NCI-H1092 (cell line): Measurements from ENCODE around the gene CCT6A.
A peak's percentile ranks its signal among the peaks of the same experiment; 100 is the strongest.
"Not testable (repeated sequence)": the region's sequence is repeated elsewhere in the genome, so short reads cannot be mapped to it uniquely, and the experiment has no call there.

Experiments used
- DNase-seq: peaks from one replicate; lab custom pipeline; 2025; lab: John Stamatoyannopoulos, UW

CCT6A gene

DNA sequence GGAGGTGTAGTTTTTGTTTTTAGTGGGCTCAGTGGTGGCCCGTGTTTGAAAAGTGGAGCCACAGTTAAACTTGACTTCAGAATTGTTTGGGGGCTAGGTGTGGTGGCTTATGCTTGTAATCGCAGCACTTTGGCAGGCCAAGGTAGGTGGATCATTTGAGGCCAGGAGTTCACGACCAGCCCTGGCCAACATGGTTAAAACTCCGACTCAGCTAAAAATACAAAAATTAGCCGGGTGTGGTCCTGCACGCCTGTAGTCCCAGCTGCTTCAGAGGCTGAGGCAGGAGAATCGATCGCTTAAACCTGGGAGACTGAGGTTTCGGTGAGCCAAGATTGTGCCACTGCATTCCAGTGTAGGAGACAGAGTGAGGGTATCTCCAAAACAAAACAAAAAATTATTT, 1.8 kb downstream of the CCT6A start:
- DNase-seq, result no peak

DNA sequence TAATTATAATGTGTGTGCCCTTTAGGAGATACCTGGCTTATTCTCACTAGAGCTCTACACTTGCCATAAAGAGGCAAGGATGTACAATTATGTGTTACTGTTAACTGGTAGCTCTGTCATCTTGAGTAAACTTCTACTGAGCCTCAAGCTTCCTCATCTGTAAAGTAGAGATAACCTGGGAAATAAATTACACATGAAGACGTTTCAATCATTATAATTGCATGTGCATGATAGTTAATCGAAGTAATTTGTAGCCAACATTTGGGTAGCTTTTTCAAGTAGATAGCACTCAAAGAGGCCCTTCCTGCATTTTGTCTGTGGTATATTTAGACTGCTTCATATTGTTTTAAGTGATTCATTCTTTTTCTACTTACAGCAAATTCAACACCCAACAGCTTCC, 2.4 kb downstream of the CCT6A start:
- no peak for DNase-seq

DNA sequence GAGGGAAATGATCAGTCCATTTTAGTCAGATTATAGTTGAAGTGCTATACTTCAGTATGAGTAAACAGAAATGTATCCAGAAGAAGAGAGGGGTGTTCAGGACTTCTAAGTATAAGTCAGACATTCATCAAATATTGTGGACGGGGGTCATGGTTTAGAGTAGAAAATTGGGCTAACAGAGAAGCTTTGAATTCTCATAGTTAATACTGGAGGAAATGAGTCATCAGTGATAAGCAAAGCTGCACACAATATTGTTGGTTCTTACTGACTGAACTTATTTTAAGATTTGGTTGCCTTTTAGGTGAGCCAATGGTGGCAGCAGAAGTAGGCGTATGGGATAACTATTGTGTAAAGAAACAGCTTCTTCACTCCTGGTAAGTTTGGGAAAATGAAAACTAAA, 10.8 kb downstream of the CCT6A start:
- no peak for DNase-seq

DNA sequence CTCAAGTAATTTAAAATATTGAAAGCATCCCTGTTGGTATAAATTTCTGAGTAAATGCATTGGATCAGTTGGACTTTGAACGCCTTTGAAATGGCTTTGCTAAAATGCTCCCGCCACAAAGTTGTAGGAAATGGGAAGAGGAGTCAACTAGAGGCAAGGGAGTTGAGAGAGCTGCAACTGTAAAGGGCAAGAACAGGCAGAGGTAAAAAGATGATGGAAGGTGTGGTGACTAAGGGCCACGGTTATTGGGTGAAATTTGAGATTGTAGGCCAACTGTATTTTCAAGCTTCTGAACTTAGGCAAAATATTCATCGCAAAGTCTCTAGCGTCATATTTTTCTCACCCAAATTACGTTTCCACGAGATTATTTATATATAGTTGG, 11.9 kb downstream of the CCT6A start:
- DNase-seq, result no peak

DNA sequence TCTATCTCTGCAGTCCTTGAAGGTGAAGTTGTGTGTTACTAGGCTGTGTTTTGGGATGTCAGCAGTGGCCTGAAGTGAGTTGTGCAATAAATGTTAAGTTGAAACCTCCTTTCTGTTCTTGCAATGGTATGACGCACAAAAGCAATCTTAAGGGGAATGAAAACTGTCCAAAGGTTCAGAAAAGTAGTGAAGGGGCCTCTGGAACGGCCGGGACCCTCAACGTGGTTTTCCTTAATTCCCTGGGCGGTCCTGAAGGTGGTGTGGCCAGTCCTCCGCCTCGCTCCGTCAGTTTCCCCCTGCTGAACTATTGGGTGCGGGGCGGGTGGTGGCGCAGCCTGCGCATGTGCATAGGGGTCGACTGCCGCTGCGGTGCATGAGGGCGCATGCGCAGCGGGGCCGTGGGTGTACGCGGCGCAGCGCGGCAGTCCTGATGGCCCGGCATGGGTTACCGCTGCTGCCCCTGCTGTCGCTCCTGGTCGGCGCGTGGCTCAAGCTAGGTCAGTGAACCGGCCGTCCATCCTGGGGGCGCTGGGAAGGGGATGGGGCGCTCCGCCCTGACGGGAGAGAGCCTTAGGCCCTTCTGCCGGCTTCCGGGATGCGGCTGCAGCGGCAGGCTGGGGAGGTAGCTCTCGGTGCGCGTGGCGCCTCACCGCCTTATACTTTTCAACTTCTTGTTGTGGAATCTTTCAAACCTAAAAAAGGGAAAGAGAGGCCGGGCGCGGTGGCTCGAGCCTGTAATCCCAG, 12.5 kb downstream of the CCT6A start, which contains the start of gene SUMF2:
TSS of gene SUMF2 (plus strand) at position 405 of the 744 bp plus-strand sequence. CDS start at position 431, 26 bp downstream.
- peak; percentile 92 for DNase-seq

DNA sequence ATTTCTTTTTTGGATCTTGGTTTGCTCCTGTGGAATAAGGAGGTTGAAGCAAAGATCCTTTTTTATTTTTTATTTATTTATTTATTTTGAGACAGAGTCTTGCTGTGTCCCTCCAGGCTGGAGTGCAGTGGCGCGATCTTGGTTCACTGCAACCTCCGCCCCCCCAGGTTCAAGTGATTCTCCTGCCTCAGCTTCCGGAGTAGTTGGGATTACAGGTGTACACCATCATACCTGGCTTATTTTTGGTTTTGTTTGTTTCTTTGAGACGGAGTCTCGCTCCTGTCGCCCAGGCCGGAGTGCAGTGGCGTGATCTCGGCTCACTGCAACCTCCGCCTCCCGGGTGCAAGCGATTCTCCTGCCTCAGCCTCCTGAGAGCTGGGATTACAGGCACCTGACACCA, 14.8 kb downstream of the CCT6A start:
- not testable (repeated sequence) for DNase-seq

DNA sequence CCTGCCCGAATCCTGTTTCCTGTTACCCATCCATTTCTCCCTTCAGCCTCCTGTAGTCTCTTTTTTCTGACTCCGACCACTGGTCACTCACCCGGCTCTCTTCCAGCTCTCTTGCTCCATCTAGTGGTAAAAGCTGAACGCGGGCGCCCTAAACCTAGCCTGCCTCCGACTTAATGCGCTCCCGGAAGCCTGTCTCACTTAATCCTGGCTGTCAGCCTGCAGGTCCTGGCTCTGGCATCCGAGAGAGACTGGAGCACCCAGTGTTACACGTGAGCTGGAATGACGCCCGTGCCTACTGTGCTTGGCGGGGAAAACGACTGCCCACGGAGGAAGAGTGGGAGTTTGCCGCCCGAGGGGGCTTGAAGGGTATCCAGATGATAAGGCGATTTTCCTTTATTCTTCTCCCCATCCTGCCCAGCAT, 22.8 kb downstream of the CCT6A start:
- DNase-seq, result peak; percentile 88

DNA sequence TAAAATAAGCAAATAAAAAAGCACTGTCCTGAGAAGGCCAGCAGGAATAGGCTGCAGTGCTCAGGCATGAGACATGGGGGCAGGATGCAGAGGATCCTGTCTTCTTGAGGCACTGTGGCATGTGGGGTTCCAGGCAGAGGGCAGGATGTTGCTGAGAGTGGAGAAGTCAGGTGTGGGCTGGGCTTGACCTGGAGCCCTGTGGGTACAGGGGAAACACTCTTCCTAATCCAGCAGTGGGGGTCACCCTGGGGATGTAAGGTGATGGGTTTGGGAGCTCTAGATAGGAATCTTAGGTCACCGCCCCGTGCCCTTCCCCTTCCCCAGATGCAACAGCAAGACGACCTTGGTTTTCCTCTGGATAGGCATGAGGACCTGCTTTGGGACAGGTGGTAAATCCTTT, 26.1 kb downstream of the CCT6A start:
- DNase-seq, result no peak

DNA sequence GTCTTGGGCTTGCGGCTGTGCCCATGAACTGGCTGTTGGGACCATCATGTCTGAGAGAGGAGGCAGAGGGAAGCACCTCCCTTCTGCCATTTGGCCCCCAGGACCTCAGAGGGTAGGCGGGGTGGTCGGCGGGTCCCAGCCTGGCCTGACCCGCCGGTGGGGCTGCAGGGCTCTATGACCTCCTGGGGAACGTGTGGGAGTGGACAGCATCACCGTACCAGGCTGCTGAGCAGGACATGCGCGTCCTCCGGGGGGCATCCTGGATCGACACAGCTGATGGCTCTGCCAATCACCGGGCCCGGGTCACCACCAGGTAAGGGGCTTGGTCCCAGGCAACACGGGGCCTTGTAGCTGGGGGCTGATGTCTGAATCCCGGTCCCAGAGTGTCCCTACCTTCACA, 26.6 kb downstream of the CCT6A start:
- no peak for DNase-seq

DNA sequence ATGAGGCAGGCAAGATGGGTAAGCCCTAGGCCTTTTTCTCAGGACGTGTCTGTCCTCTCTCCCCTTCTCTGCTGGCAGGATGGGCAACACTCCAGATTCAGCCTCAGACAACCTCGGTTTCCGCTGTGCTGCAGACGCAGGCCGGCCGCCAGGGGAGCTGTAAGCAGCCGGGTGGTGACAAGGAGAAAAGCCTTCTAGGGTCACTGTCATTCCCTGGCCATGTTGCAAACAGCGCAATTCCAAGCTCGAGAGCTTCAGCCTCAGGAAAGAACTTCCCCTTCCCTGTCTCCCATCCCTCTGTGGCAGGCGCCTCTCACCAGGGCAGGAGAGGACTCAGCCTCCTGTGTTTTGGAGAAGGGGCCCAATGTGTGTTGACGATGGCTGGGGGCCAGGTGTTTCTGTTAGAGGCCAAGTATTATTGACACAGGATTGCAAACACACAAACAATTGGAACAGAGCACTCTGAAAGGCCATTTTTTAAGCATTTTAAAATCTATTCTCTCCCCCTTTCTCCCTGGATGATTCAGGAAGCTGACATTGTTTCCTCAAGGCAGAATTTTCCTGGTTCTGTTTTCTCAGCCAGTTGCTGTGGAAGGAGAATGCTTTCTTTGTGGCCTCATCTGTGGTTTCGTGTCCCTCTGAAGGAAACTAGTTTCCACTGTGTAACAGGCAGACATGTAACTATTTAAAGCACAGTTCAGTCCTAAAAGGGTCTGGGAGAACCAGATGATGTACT, 28.1 kb downstream of the CCT6A start:
- peak; percentile 87 for DNase-seq

DNA sequence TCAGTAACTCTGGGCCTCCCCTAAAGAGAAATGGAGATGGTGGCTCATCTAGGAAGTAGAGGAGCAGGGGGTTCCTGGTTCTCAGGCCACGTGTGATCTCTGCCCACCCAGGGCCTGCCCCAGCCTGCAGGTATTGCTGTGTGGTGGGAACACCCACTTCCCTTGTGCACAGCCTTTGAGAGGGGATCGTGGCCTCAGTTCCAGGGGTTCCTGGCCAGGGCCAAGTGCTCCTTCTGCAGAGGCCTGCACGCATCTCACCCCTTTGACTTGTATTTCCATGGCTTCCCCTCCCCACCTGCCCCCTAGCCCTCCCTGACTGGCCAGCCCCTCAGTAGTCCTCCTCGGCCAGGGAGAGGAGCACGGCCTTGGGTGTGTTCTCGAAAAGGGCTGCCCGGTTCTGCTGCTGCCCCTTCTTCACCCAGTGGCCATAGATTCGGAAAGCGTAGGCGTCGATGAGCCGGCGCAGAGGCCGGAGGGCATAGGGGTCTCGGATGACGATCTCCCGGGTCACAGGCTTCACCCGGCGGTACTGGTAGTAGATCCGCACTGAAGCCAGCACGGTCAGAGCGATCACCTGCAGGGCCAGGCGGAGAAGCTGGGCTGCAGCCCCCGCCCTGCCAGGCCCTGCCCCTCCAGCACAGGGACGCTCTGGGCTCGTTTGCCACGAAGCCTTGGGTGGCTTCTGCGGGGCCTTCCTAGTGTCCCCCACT, 29.3 kb downstream of the CCT6A start:
- DNase-seq, result not testable (repeated sequence)

DNA sequence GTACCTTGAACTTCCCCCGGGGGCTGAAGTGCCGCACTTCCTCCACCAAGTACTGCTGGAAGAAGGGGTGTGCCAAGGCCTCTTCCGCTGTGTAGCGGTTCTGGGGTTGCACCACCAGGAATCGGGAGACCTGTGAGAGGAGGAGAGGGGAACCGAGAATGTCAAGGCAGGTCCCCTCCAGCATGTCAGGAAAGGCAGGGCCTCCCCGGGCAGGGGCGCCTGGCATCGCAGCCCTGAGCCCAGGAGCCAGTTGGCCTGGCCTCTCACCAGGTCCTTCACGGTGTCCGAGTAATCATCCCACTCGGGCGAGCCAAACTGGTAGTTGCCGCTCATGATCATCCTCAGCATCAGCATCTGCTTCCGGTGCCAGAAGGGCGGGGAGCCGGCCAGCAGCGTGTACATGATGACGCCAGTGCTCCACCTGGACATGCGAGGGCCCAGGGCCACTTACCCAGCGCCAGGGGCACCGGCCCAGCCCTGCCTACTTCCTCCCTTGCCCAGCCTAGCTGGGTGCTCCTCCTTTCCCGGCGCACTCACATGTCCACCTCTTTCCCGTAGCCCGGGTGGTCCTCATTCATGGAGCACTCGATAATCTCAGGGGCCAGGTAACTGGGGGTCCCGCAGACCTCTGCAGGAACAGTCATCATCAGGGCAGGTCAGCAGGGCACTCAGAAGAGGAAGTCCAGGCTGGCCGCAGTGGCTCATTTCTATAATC, 30.2 kb downstream of the CCT6A start:
- DNase-seq, result no peak

DNA sequence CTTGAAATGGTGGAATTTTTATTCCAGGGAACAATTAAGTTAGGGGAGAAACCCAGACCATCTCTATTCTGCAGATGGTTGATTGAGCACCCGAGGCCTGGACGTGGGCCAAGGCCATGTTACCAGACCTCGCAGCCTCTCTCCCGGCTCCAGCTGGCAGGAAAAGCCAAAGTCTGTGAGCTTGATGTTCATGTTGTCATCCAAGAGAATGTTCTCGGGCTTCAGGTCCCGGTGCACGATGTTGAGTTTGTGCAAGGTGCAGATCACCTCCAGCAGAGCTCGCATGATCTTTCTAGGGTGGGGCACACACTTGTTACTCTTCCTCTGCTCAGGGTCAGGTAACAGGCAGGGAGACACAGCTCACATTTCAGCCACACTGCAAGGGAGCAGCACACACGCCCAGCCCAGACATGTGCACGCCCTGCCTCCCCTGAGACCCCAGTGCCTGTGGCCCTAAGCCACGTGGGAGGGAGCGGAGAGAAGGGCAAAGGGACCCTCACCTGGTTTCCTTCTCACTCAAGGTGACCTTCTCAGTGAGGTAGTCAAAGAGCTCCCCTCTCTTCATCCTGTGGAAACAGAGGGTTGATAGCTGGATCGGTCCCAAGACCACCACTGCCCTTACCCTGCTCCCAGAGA, 31.7 kb downstream of the CCT6A start:
- DNase-seq, result peak; percentile 81

DNA sequence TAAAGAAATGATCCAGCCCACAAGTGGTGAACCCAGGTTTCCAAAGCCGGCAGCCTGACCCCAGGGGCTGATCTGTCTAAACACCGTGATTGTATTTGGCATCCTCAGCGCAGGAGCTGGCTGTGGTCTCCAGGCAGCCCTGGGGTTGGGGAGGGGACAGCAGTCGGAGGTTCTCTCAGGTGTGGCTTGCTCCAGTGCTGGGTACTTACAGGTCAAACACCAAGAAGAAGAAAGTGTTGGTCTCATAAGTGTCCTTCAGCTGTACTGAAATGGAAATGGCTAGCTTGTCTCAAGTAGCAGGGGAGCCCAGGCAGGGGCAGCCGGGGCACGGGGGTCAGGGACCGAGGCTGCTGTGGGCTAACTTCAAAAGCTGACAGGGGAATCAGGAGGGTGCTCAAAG, 35.2 kb downstream of the CCT6A start:
- no peak for DNase-seq

DNA sequence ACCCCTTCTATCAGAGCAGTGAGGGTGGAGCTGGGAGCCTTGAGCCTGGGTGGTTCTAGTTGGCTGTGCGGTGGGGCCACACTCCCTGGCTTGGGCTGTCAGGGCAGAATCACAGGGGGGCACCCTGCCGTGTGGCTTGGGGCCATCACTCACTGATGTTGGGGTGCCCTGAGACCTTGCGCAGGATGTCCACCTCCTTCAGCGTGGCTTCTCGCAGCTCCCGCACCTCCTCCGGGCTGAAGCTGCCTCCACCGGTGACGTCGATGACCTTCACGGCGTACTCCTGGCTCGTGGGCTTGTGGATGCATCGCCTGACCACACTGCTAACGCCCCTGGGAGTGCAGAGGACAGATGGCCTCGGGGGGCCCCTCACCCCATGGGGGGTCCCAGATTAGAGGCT, 35.9 kb downstream of the CCT6A start:
- DNase-seq, result no peak

DNA sequence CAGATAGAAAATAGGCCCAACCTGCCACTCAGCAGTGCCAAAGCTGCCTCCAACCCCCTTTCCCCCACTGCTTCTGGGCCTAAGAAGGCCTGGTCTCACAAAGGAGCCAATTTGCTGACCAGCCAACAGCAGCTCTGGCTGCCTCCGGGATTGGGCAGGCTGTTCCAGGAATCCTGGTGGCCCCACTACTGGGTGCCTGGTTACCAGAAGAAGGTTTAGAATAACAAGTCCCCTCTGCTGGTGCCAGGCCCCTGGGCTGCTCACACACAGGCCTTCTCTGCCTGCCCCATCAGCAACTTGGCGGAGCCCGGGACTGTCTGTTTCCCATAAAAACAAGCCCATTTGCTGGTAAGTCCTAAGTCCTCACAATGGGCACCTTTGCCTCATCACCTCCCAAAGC, 40.0 kb downstream of the CCT6A start:
- no peak for DNase-seq

DNA sequence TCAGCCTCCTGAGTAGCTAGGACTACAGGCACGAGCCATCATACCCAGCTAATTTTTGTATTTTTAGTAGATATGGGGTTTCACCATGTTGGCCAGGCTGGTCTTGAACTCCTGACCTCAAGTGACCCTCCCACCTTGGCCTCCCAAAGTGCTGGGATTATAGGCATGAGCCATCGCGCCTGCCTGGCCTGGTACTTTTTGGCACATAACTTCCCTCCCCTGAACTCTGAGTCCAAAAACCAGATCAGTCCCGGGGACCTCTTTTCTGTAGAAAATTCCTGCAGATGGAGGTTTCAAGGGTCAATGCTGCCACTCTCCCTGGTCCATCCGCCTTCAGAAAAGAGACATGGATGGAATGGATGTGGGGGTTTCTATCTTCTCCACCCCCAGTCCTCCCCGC, 40.8 kb downstream of the CCT6A start:
- not testable (repeated sequence) for DNase-seq

DNA sequence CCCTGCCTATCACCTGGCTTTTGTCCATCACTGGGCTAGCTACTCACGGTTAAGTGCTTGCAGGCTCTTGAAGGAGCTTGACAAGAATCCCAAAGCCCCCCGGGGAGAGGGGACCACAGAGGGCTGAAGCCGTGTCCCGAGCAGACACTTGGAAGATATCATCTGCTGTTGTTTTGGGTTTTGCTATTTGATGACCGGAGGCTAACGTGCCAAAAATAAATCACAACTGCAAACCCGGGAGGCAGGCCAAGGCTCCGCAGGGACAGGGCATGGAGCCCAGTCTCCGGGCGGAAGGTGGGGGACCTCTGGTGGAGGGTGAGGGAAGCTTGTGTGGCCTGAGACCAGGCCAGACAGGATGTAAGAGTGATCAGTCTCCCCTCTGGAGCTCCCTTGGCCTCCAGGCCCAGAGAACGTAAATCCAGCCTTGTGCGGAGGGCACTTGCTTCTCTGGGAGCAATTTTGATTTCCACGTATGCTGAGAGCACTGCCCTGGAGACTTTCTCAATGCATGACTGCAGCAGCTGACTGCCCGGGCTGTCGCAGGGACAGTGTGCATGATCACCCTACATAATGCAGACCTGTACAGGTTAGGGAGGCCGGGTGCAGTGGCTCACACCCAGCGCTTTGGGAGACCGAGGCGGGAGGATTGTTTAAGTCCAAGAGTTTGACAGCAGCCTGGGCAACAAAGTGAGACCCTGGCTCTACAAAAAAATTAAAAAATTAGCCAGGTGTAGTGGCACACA, 41.4 kb downstream of the CCT6A start, which contains the start of gene PHKG1:
TSS of gene PHKG1 (minus strand) at position 164 of the 743 bp plus-strand sequence. CDS start 4,011 bp downstream, outside the sequence.
- DNase-seq, result peak; percentile 67

DNA sequence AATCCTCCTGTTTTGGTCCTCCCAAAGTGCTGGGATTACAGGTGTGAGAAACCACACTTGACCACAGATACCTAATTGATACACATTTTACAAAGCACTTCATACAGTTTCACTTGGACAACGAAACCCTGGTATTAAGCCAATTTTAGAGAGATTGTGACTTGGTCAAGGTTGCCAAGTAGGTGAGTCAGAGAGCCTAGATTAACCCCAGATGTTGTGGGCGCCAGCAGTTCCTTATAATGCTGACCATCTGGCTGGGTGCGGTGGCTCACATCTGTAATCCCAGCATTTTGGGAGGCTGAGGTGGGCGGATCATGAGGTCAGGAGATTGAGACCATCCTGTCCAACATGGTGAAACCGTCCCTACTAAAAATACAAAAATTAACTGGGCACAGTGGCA, 46.1 kb downstream of the CCT6A start:
- no peak for DNase-seq

DNA sequence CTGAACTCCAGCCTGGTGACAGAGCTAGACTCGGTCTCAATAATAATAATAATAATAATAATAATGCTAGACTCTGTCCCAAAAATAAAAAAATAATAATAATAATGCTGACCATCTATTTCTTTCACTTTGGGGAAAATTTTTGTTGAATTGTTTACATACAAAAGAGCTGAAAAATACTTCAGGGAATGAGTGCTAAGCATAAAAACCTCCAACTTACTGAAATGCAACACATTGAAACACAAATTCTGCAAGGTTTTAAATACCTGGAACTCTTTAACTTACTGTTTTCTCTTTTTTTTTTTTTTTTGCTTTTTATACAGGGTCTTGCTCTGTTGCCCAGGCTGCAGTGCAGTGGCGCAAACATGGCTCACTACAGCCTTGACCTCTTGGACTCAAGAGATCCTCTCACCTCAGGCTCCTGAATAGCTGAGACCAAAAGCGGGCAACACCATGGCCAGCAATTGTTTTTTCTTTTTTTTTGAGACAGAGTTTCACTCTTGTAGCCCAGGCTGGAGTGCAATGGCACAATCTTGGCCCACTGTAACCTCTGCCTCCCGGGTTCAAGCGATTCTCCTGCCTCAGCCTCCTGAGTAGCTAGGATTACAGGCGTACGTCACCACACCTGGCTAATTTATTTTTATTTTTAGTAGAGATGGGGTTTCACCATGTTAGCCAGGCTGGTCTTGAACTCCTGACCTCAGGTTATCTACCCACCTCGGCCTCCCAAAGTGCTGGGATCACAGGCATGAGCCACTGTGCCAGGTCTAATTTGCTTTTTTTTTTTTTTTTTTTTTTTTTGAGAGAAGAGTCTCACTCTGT, 46.8 kb downstream of the CCT6A start:
- DNase-seq, result not testable (repeated sequence)
